NCI-H2029 treated with DMSO at 0.1 percent for 48 hours (cell line): ENCODE data around the gene ANO8.

Experiments
- DNase-seq: peaks from one replicate; lab custom pipeline; 2025; lab: John Stamatoyannopoulos, UW

The ANO8 gene

GRCh38 chr19:17346109-17346671 is 11.5 kb upstream of the ANO8 start:
- peak; percentile 39 for DNase-seq

GRCh38 chr19:17341845-17342244 is 7.2 kb upstream of the ANO8 start:
- no peak for DNase-seq

GRCh38 chr19:17341386-17341785 is 6.7 kb upstream of the ANO8 start:
- no peak for DNase-seq

GRCh38 chr19:17340871-17341357 is 6.3 kb upstream of the ANO8 start:
- no peak for DNase-seq

GRCh38 chr19:17340302-17340870 is 5.7 kb upstream of the ANO8 start:
- DNase-seq = no peak

- DNase-seq = no peak
Measured at GRCh38 chr19:17339088-17339741, 4.6 kb upstream of the ANO8 start.

- no peak for DNase-seq
Measured at GRCh38 chr19:17338433-17339078, 3.9 kb upstream of the ANO8 start.

GRCh38 chr19:17337675-17338432 is 3.2 kb upstream of the ANO8 start:
- DNase-seq = no peak

GRCh38 chr19:17336872-17337674 is 2.4 kb upstream of the ANO8 start, which contains the start of gene GTPBP3:
GTPBP3 (plus strand) TSS chr19:17337553; CDS start chr19:17337612, 59 bp downstream.
- DNase-seq = peak; percentile 98

GRCh38 chr19:17335575-17335974 is 920 bp upstream of the ANO8 start:
- DNase-seq = peak; percentile 8

GRCh38 chr19:17333611-17334413 is 843 bp downstream of the ANO8 start:
- no peak for DNase-seq

- DNase-seq = peak; percentile 9
Measured at GRCh38 chr19:17332677-17333581, 1.7 kb downstream of the ANO8 start.

- no peak for DNase-seq
Measured at GRCh38 chr19:17332360-17332676, 2.3 kb downstream of the ANO8 start.

- peak; percentile 18 for DNase-seq
Measured at GRCh38 chr19:17331045-17331558, 3.6 kb downstream of the ANO8 start.

- no peak for DNase-seq
Measured at GRCh38 chr19:17330262-17331044, 4.2 kb downstream of the ANO8 start.

- no peak for DNase-seq
Measured at GRCh38 chr19:17329366-17330261, 5.0 kb downstream of the ANO8 start.
